Left hindlimb (tissue), 1 donor: ENCODE data around the gene ACSM2B.
"Not testable (repeated sequence)": the region's sequence is repeated elsewhere in the genome, so short reads cannot be mapped to it uniquely, and the experiment has no call there.

Experiments used
- DNase-seq: peaks from one replicate; pipeline ENCODE4 v3.0.0-alpha.2; 2018

Gene ACSM2B, protein sequence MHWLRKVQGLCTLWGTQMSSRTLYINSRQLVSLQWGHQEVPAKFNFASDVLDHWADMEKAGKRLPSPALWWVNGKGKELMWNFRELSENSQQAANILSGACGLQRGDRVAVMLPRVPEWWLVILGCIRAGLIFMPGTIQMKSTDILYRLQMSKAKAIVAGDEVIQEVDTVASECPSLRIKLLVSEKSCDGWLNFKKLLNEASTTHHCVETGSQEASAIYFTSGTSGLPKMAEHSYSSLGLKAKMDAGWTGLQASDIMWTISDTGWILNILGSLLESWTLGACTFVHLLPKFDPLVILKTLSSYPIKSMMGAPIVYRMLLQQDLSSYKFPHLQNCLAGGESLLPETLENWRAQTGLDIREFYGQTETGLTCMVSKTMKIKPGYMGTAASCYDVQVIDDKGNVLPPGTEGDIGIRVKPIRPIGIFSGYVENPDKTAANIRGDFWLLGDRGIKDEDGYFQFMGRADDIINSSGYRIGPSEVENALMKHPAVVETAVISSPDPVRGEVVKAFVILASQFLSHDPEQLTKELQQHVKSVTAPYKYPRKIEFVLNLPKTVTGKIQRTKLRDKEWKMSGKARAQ

GRCh38 chr16:20576145-20576544, at the start of gene ACSM2B:
Gene ACSM2B, minus strand, starts transcription at chr16:20576367. Its CDS starts 11,522 bp downstream, at chr16:20564845.
- not testable (repeated sequence) for DNase-seq

DNA sequence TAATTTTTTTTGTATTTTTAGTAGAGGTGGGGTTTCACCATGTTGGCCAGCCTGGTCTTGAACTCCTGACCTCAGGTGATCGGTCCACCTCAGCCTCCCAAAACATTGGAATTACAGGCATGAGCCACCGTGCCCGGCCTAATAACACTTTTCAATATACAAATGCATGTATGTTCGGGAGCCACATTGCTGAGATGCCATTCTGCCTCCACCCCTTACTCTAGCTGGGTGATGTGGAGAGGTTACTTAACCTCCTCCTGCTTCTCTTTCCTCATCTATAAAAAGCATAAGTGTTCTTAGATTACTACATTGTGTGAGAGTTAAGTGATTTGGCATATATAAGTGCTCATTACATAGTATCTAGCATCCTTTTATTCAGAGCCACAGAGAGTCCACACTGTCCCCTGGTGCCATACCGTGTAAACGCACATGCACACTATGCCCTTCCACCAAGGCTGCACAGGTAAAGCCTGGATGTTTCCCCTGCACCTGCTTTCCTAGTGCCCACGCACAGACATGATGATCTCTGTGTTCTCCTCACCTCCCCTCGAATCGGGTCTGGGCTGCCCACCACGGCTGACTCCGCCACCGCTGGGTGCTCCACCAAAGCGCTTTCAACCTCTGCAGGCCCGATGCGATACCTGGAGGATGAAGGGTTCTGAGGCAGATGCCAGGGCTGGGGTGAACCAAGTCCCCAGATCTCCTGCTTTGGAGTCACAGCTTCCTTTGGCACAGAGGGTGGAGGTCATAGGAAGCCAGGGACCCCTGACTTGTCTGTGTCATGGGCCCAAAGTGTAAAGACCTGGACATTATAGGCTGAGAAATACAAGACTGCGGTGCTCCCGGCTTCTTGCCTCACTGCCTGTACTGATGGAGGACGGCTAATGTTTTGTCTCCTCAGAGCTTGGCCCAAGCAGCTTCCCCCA, 49.0 kb upstream of the ACSM2B start:
- DNase-seq, result no peak

DNA sequence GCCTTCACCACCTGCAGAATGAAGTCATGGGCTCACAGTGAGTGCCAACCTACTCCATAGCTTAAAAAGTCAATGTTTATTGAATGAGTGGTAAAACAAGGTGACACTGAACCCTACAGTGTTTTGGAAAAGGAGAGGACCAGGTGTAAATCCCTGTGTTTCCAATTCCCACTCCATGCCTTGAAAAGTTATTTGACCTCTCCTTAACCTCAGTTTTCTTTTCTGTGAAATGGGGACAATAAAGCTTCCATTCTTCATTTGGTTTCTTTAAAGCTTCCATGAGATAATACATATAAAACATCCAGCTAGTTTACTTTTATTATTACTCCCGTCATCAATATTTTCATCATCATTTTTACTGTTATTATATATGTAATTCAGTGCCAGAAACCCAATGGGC, 48.0 kb upstream of the ACSM2B start:
- DNase-seq, result no peak

- DNase-seq, result no peak
Measured at GRCh38 chr16:20622498-20622870, 46.3 kb upstream of the ACSM2B start.

- DNase-seq, result no peak
Measured at GRCh38 chr16:20621406-20621805, 45.2 kb upstream of the ACSM2B start.

GRCh38 chr16:20620770-20621169, 44.6 kb upstream of the ACSM2B start:
- DNase-seq, result no peak

DNA sequence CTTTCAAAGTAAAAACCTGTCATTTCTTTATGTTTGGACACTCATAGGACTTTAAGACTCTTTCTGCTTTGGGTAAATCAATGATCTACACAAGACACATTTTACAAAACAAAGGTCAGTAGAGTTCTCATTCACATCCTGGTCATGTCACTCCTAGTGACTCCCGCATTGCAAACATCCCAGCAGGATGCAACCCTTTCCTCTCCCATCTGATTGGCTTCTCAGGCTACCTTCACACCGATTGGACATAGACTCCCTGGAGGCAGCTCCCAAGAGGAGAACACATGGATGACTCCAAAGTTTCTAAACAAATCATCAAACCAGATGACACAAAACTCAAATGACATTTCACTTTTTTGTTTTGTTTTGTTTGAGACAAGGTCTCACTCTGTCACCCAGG, 43.8 kb upstream of the ACSM2B start:
- DNase-seq, result no peak

- DNase-seq, result no peak
Measured at GRCh38 chr16:20617271-20617670, 41.1 kb upstream of the ACSM2B start.

- DNase-seq, result no peak
Measured at GRCh38 chr16:20614186-20615141, 38.3 kb upstream of the ACSM2B start.

DNA sequence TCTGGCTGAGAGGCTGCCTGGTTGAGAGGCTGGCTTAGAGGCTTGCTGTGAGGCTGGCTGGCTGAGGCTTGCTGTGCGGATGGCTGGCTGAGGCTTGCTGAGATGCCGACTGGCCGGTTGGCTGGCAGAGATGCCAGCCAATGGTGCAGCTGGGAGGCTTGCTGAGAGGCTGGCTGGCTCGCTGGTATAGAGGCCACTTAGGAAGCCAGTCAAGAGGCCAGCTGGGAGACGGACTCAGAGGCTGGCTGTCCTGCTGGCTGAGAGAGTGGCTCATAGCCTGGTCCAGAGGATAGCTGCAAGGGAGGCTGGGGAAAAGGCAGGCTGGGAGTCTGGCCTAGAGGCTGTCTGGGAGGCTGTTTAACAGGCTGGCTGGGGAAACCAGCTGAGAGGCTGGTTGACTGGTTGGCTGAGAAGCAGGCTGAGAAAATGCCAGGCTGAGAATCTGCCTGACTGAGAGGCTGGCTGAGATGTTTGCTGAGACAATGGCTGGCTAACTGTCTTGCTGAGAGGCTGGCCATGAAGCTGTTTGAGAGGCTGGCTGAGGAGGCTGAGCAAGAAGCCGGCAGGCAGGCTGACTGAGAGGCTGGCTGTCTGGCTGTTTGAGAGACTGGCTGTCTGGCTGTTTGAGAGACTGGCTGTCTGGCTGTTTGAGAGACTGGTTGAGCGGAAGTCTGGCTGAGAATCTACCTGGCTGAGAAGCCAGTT, 37.5 kb upstream of the ACSM2B start:
- no peak for DNase-seq

DNA sequence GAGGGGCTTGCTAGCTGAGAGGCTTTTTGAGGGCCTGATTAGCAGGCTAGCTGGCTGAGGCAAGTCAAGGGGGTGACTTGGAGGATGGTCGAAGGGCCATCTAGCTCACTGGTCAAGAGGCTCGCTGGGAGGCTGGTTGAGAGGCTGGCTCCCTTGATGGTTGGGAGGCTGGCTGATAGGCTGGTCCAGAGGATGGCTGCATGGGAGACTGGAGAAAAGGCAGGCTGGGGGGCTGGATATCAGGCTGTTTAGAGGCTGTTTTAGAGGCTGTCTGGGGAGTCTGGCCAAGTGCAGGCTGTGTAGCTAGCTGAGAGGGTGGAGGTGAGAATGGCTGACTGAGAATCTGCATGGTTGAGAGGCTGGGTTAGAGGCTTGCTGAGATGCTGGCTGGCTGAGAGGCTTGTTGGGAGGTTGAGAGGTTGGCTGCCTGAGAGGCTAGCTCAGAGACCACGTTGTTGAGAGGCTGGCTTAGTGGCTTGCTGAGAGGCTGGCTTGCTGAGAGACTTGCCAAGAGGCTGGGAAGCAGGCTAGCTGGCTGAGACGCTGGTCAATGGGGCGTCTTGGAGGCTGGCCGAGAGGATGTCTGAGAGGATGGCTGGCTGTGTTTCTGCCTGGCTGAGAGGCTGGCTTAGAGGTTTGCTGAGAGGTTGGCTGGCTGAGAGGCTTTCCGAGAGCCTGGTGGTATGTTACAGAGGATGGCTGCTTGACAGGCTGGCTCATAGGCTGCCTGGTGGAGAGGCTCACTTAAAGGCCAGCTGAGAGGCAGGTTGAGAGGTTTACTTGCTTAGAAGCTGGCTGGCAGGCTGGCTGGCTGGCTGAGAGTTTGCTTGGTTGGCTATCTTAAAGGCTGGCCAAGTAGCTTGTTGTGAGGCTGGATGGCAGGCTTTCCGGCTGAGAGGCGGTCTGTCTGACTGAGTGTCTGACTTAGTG, 36.6 kb upstream of the ACSM2B start:
- no peak for DNase-seq

- no peak for DNase-seq
Measured at GRCh38 chr16:20611975-20612481, 35.9 kb upstream of the ACSM2B start.

- DNase-seq, result no peak
Measured at GRCh38 chr16:20611350-20611902, 35.3 kb upstream of the ACSM2B start.

DNA sequence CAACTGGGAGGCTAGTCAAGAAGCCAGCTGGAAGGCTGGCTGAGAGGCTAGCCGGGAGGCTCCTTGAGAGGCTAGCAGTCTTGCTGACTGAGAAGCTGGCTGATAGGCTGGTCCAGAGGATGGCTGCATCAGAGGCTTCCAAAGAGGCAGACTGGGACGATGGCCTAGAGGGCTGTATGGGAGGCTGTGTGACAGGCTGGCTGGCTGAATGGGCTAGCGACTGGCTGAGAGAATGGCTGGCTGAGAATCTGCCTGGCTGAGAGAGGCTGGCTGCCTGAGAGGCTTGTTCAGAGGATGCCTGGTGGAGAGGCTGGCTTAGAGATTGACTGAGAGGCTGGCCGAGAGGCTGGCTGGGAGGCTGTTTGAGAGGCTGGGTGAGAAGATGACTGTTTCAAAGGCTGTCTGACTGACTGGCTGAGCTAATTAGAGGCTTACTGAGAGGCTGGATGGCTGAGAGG, 34.8 kb upstream of the ACSM2B start:
- no peak for DNase-seq

DNA sequence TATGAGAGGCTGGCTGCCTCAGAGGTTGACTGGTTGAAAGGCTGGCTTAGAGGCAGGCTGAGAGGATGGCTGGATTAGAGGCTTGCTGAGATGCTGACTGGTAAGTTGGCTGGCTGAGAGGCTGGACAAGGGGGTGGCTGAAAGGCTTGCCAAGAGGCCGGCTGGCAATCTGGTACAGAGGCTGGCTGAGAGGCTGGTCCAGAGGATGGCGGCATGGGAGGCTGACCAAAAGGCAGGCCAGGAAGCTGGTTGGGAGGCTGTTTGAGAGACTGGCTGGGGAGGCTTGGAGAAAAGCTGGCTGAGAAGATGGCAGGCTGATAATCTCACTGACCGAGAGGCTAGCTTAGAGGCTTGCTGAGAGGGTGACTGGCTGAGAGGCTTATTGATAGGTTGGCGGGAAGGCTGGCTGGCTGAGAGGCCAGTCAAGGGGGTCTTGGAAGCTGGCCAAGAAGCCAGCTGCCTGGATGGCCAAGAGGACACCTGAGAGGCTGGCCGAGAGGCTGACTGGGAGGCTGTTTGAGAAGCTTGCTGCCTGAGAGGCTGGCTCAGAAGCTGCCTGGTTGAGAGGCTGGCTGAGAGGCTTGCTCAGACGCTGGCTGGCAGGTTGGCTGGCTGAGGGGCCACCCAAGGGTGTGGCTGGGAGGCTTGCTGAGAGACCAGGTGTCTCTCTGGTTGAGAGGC, 34.2 kb upstream of the ACSM2B start:
- no peak for DNase-seq

DNA sequence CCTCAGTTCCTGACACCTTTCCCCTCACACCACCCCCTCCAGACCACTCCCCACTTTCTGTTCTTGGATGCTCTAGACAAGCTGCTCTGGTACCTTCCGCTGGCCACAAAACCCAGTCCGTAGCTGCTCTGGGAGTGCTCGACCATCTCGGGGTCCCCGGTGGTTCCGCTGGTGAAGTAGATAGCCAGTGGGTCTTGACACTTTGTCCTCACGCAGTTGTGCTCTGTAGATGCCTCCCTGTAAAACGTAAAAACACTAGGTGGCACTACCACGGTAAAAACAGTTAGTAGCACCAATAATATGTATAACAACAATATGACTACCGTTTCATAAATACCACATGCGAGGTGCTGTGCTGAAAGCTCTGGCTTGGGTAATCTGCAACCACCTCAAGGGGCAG, 26.0 kb upstream of the ACSM2B start:
- DNase-seq, result not testable (repeated sequence)

DNA sequence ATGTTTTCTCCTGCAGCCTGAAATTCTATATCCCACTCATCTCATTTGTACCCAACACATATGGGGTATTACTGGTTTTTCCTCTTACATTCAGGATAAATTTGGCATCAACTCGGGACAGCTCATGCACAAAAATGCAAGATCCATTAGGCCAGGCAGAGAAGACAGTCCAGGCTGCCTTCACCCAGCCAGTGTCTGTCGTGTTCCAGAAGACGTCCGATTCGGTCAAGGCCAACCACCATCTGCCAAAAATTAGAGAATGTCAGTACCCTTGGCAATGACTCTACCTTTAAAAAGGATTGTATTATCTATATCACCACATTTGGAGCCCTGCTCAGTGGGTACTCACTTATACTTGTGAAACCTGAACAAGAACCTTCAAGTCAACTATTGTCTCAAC, 23.3 kb upstream of the ACSM2B start:
- not testable (repeated sequence) for DNase-seq

DNA sequence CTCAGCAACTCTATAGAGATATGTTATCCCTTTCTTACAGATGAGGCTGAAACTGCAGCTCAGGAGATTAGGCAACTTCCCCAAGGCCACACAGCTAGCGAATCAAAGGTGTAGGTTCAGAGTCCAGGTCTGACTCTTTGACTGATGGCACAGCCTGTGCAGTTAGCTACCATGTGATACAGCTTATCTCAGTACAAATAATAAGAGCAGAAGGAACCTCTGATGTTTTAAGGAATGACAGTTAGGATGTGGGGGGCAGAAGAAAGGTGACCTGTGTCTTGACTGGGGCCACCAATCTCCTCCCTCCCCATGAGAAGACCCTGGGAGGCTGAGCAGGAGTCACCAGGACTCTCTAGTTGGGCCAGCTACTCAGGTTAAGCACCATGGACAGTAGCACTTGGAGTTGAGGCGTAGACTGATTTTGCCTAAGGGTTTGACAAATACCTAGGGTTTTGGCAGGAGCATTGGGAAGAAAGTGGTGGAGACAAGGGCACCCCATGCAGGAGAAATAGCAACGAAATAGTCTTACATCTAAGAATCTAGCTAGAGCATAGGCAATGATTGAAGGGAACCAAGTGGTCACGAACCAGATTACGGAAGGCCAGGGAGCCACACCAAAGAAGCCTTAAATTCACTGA, 22.8 kb upstream of the ACSM2B start:
- no peak for DNase-seq

DNA sequence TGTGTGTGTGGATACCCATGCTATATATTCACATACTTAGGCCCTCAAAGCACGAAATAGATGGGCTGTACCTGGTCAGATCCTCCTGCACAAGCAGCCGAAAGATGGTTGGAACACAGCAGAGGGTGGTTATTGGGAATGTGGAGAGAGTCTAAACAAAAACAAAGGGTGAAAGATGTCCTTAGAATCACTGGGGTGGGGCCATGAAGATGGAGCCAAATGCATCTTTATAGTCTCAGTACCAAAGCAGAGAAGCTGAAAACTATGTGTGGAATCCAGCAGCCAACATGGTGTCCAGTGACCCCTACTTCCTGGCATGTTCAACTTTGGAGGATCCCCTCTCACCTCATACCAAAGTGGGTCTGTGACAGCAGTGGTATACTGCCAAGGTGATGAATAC, 19.5 kb upstream of the ACSM2B start:
- not testable (repeated sequence) for DNase-seq
